HG03045 (cell line): ENCODE measurements around the gene RFXANK.

Experiments
- ATAC-seq: cut with Tn5 transposase; IDR thresholded peaks from one replicate; pipeline ENCODE4 v1.9.1; 2021; ENCODE audit warnings: mild to moderate bottlenecking, moderate library complexity; ENCODE audit not compliant: unreplicated experiment

The RFXANK gene

GRCh38 chr19:19226663-19227062 lies 34.6 kb downstream of the RFXANK start:
- ATAC-seq: no peak

- no peak for ATAC-seq
Observed at GRCh38 chr19:19227217-19227616, 35.2 kb downstream of the RFXANK start.

- ATAC-seq: no peak
Observed at GRCh38 chr19:19229701-19230100, 37.6 kb downstream of the RFXANK start.

- ATAC-seq: no peak
Observed at GRCh38 chr19:19230999-19231398, 38.9 kb downstream of the RFXANK start.

- no peak for ATAC-seq
Observed at GRCh38 chr19:19232261-19232721, 40.2 kb downstream of the RFXANK start.

GRCh38 chr19:19234220-19234816 lies 42.3 kb downstream of the RFXANK start:
- no peak for ATAC-seq

- no peak for ATAC-seq
Observed at GRCh38 chr19:19236173-19236572, 44.1 kb downstream of the RFXANK start.

GRCh38 chr19:19238126-19238894 lies 46.3 kb downstream of the RFXANK start:
- ATAC-seq: no peak

GRCh38 chr19:19239675-19240074 lies 47.6 kb downstream of the RFXANK start:
- ATAC-seq: no peak

- ATAC-seq: no peak
Observed at GRCh38 chr19:19240476-19240875, 48.4 kb downstream of the RFXANK start.

- ATAC-seq: no peak
Observed at GRCh38 chr19:19250196-19250801, 58.2 kb downstream of the RFXANK start.
